Endothelial cell of umbilical vein (primary cell): ENCODE data around the gene LMTK3.

Experiments
- CTCF ChIP-seq, 2 donors: IDR thresholded peaks; 1 replicate in 1 of 2; 2 replicates in 1 of 2; pipeline ENCODE4 v1.5.1; 2011; ENCODE audit warnings: low read length in 2 of 2, mild to moderate bottlenecking in 2 of 2, moderate library complexity in 2 of 2, control low read depth in 1 of 2, inconsistent platforms in 1 of 2, low read depth in 1 of 2; ENCODE audit not compliant: insufficient read depth in 1 of 2; ENCODE audit errors: extremely low read depth in 1 of 2
- EZH2 ChIP-seq: IDR thresholded peaks from 2 replicates; pipeline ENCODE4 v1.6.1; 2012; ENCODE audit warnings: borderline replicate concordance, low read depth, mild to moderate bottlenecking, moderate library complexity, low read length, inconsistent platforms; ENCODE audit not compliant: severe bottlenecking
- FOS ChIP-seq: IDR thresholded peaks from 2 replicates; pipeline ENCODE4 v1.6.1; 2011; ENCODE audit warnings: mild to moderate bottlenecking, low read length, moderate library complexity, borderline replicate concordance; ENCODE audit not compliant: insufficient read depth
- GATA2 ChIP-seq: IDR thresholded peaks from 2 replicates; pipeline ENCODE4 v1.7.0; 2011; ENCODE audit warnings: low read depth, mild to moderate bottlenecking, moderate library complexity, mixed read lengths, low read length; ENCODE audit not compliant: insufficient read length, insufficient read depth
- JUN ChIP-seq: IDR thresholded peaks from 2 replicates; pipeline ENCODE4 v1.6.1; 2011; ENCODE audit warnings: borderline replicate concordance, low read depth; ENCODE audit not compliant: insufficient read length, insufficient read depth
- MYC ChIP-seq: IDR thresholded peaks from one replicate; pipeline ENCODE4 v1.6.1; 2011; ENCODE audit warnings: mild to moderate bottlenecking, low read depth, low read length
- POLR2A ChIP-seq: IDR thresholded peaks from 2 replicates; pipeline ENCODE4 v1.6.1; 2012; ENCODE audit warnings: low read depth, mild to moderate bottlenecking, control low read depth, low read length
- POLR2AphosphoS5 ChIP-seq: IDR thresholded peaks from 2 replicates; pipeline ENCODE4 v1.6.1; 2012; ENCODE audit warnings: low read depth, mild to moderate bottlenecking, control low read depth, low read length, moderate library complexity; ENCODE audit not compliant: insufficient read depth
- TF ChIP-seq, protein P1 (sequence below): IDR thresholded peaks from 2 replicates; pipeline ENCODE4 v1.6.1; 2011; ENCODE audit not compliant: insufficient read depth, insufficient read length

- TF ChIP-seq EZH2 (no peak), CTCF (IDR thresholded peaks at IDR 0.05; ENCODE audit: extremely low read depth in 1 of 2, insufficient read depth in 1 of 2, low read depth in 1 of 2, low read length in 2 of 2) (no peak), MYC (no peak), POLR2AphosphoS5 (no peak), FOS (no peak), POLR2A (no peak), JUN (no peak), GATA2 (no peak)
- TF ChIP-seq, protein P1, sequence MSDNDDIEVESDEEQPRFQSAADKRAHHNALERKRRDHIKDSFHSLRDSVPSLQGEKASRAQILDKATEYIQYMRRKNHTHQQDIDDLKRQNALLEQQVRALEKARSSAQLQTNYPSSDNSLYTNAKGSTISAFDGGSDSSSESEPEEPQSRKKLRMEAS = no peak
Observed at GRCh38 chr19:48502350-48503018, 9.2 kb downstream of the LMTK3 start.
